MV-4-11 (cell line): Measurements from ENCODE around the gene NFATC4.

ENCODE experiments used
- DNase-seq: peaks from one replicate; lab custom pipeline; 2025; lab: John Stamatoyannopoulos, UW

NFATC4 gene

DNA sequence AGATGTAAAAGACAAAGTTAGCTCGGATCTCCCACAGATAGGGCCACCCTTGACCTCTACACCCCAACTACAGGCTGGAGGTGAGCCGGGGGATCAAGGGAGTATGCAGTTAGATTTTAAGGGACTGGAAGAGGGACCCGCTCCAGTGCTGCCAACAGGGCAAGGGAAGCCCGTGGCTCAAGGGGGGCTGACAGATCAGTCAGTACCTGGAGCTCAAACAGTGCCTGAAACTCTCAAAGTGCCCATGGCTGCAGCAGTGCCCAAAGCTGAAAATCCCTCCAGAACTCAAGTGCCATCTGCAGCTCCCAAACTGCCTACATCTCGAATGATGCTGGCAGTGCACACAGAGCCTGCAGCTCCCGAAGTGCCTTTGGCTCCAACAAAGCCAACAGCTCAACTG lies 41.2 kb downstream of the NFATC4 start:
- no peak for DNase-seq

DNA sequence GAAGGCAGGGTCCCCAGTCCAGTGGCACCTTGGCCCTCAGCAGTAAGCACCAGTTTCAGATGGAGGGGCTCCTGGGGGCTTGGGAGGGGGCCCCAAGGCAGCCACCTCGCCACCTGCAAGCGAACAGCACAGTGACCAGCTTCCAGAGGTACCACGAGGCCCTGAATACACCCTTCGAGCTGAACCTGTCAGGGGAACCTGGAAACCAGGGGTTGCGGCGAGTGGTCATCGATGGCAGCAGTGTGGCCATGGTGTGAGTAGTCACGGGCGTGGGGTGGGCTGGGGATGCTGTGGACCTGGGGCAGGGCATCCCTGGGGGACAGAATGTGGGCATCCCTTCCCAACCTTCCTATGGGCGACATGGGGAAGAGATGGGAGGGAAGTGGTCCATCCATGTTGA lies 42.0 kb downstream of the NFATC4 start:
- DNase-seq, result no peak

- DNase-seq, result peak; percentile 35
These were observed 43.7 kb downstream of the NFATC4 start for GRCh38 chr14:24411443-24412389.

- no peak for DNase-seq
These were observed 46.1 kb downstream of the NFATC4 start for GRCh38 chr14:24414077-24414476.

DNA sequence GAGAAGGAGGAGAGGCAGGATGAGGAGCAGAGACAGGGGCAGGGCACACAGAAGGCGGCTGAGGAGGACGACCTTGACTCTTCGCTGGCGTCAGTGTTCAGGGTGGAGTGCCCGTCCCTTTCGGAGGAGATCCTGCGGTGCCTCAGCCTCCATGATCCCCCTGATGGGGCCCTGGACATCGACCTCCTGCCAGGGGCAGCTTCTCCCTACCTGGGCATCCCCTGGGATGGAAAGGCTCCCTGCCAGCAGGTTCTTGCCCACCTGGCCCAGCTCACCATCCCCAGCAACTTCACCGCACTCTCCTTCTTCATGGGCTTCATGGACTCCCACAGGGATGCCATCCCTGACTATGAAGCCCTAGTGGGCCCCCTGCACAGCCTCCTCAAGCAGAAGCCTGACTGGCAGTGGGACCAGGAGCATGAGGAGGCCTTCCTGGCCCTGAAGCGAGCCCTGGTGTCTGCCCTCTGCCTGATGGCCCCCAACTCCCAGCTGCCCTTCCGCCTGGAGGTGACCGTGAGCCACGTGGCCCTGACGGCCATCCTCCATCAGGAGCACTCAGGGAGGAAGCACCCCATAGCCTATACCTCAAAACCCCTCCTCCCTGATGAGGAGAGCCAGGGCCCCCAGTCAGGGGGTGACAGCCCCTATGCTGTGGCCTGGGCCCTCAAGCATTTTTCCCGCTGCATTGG lies 46.9 kb downstream of the NFATC4 start:
- no peak for DNase-seq

- no peak for DNase-seq
These were observed 47.7 kb downstream of the NFATC4 start for GRCh38 chr14:24415421-24416253.

- no peak for DNase-seq
These were observed 48.4 kb downstream of the NFATC4 start for GRCh38 chr14:24416254-24416931.

DNA sequence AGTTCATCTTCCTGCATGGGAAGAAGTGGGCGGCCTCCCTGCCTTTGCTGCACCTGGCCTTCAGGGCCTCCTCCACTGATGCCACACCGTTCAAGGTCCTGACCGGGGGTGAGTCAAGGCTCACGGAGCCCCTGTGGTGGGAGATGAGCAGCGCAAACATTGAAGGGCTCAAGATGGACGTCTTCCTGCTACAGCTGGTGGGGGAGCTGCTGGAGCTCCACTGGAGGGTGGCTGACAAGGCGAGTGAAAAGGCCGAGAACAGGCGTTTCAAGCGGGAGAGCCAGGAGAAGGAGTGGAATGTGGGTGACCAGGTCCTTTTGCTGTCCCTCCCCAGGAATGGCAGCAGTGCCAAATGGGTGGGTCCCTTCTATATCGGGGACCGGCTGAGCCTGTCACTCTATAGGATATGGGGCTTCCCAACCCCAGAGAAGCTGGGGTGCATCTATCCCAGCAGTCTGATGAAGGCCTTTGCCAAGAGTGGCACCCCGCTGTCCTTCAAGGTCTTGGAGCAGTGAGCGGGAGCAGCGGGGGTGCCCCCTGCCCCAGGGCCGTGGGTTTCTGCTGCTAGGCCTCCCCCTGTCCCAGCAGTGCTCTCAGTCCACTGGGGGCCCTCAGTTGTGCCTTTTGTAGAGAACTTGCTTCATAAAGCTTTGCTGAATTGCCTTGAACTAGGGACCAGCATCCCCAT lies 49.1 kb downstream of the NFATC4 start:
- no peak for DNase-seq

DNA sequence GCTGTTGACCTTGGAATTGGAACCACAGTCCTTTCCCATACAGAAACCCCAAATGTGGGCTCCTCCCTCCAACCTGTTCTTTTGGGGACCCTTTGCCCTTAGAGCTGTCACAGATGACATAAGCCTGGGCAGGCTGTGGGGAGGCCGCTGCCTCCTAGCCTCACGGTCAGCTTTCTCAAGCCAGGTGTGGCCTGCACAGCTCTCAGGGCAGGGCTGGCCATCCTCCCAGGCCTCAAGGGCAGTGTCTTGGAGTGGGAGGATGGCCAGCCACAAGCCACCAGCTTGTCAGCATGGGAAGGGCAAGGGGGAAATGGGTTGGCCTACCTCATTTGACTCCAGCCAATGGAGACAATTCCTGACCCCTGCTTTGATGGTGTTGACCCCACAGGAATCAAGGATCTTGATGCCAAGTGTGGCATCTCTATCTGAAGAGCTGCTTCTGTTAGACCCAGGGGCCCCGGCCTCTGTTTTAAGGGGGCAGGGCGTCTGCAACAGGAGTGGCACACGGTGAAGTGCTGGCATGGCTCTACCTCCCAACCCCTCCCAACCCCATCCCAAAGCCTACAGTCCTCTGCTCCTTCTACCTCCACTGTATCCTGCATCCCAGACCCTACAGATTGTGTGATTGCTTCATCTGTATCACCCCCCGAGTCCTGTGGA lies 50.0 kb downstream of the NFATC4 start:
- DNase-seq, result no peak

DNA sequence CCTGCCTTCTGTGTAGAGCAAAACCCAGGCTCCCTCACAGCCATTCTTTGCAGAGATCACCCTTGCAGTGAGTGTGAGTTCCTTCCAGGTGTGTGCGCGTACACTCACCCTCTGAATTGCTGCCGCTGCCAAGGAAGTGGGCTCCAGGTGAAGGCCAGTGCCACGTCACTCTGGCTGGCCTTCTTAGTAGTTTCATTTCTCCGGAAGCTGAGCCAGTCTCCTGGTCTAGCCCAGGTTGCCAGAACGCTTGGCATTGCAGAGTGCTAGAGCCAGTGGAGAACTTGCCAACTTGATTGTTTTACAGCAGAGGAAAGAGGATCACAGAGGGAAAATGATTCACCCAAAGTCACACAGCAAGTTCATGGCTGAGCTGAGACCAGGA lies 50.5 kb downstream of the NFATC4 start:
- no peak for DNase-seq

- peak; percentile 61 for DNase-seq
These were observed 54.3 kb downstream of the NFATC4 start for GRCh38 chr14:24422261-24422660.

- DNase-seq, result no peak
These were observed 55.0 kb downstream of the NFATC4 start for GRCh38 chr14:24422694-24423601.

GRCh38 chr14:24425704-24426103 lies 57.7 kb downstream of the NFATC4 start:
- no peak for DNase-seq

DNA sequence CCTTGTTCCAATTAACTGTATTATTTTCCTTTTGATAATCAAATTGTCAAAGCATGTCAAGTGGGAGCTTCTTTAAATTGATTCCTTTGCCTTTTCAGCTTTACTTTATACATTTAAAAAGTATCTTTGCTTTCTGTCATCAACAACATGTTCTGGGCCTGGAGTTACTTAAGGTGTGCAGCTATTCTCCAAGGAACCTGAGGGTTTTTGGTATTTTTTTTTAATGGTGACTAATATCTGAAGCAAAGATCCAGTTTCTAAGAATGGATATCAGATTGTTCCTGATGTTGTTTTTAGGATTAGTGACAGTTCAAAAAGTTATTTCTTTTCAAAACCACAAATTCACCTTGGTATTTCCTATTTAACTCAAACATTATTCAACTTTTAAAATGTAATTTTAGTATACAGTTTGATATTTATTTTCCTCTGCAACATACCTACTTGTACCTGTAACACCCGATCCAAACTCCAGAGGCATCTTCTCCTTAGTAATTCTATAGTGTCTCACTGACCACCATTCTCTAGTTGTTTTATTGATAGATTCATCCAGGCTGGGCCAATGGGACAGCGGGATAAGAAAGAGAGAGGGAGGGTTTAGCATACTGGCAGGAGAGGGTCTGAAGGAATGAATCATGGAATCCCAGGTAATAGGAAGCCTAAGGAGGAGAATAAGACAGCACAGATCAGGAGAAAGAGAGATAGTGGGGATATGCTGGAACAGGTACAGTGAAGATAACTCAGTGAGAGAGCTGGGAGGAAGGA lies 58.3 kb downstream of the NFATC4 start:
- no peak for DNase-seq

DNA sequence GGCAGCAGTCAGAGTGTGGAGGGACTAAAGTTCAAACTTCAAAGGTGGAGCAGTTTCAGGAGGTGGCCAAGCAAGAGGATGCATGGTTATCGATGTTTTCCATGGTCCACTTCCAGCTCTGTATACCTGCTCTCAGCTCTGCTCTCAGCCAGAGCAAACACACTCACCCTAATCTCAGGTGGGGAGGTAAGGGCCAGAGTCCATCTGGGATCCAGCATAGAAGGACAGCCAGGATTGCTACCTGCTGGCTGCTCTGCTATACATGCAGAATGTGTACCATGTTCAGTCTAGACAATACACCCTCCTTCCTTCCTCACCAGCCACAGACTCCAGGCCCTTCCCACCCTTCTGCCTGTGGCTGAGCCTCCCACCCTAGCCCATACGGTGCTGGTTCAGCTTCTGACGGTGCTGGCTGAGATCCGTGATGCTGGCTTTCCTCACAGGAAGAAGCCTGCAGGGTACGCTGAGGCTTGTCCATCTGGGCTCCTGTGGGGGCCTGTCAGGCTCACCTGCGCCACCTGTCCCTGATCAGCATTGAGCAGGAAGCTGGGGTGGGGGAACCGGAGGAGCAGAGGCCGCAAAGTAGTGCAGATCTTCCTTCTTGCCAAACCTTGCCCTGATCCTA lies 59.0 kb downstream of the NFATC4 start:
- no peak for DNase-seq

DNA sequence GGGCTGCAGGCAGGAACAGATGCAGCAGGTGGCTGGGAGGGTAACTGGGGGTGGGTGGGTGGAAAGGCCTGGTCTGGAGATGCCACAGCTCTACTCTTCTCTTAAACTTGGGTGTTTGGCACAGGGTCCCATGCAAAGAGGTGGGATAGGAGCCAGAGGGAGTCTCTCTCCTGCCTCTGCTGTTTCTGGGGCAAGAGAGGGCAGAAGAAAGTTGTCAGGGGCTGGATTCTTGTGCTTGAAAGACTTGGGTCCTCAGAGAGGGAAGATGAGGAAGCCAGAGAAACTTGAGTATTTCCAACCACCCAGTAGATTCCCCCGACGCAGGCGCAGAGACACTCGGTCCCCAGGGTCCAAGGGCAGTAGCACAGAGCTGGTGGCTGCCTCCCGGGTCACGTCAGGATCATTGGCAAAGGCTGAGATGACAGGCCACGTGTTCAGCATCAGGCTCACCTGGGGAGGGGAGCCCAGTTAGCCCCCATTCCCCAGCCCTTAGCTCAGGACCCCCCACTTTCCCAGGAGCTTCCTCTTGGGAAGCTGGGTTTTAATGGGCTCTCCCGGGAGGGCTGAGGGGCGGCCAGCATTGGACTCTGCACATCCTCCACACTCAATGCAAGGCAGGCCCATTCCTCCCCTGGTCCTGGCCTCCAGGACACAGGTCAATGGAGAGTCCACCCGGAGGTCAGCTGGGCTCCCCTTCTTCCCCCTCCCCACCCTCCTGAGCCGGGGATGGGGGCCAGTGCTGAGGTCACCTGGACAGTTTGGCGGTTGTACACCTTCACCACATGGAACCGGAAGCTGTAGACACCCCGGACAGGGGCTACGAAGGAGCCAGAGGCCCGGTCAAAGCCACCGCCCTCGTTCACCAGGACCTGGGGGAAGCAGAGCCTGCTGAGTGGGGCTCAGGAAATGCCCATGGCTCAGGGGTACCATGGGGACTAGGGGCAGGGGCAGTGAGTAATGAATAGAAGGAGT lies 59.8 kb downstream of the NFATC4 start:
- no peak for DNase-seq
